SJCRH30 (cell line): Measurements from ENCODE around the gene NEK2. TPM values are rescaled to one million over a fixed set of nuclear protein-coding genes. Genes with fewer than 3 reads are reported as not detected.
A peak's percentile ranks its signal among the peaks of the same experiment; 100 is the strongest.
"Not testable (repeated sequence)": the region's sequence is repeated elsewhere in the genome, so short reads cannot be mapped to it uniquely, and the experiment has no call there.

ENCODE experiments used
- DNase-seq, 2 experiments: peaks; one replicate each; pipeline ENCODE4 v3.0.0-alpha.2; 2015 to 2020
- H3K27ac ChIP-seq: fragments of 250-450 bp; sonication (Bioruptor Pico); 2 replicates; pipeline ENCODE4 v1.5.1; 2020; ENCODE audit warnings: mild to moderate bottlenecking, moderate library complexity
- H3K27me3 ChIP-seq: fragments of 250-450 bp; sonication (Bioruptor Pico); 2 replicates; pipeline ENCODE4 v1.5.1; 2020; ENCODE audit warnings: mild to moderate bottlenecking, moderate library complexity
- H3K36me3 ChIP-seq: fragments of 250-450 bp; sonication (Bioruptor Pico); 2 replicates; pipeline ENCODE4 v1.5.1; 2020; ENCODE audit warnings: mild to moderate bottlenecking, moderate library complexity
- H3K4me1 ChIP-seq: fragments of 250-450 bp; sonication (Bioruptor Pico); 2 replicates; pipeline ENCODE4 v1.5.1; 2020; ENCODE audit warnings: mild to moderate bottlenecking, moderate library complexity
- H3K4me3 ChIP-seq: fragments of 250-450 bp; sonication (Bioruptor Pico); 2 replicates; pipeline ENCODE4 v1.5.1; 2020; ENCODE audit warnings: mild to moderate bottlenecking, moderate library complexity
- H3K9me3 ChIP-seq: fragments of 250-450 bp; sonication (Bioruptor Pico); replicated peaks from 2 replicates; pipeline ENCODE4 v1.5.1; 2020; ENCODE audit warnings: mild to moderate bottlenecking, moderate library complexity
- total RNA-seq: library from RNA; depleted of rRNA; stranded (reverse); fragments of >200 nt; shearing (Covaris generic); gene quantifications from 2 replicates; pipeline ENCODE4 v1.2.3, GENCODE V29; 2014; rRNA removed

NEK2 gene
- 59.4 and 63.3 TPM in 2 replicates for total RNA-seq

GRCh38 chr1:211675230-211676105, at the start of gene NEK2:
Gene NEK2, minus strand, starts transcription at chr1:211675621. Its CDS starts 142 bp downstream, at chr1:211675479.
- peak; percentile 98 to 99 for DNase-seq
- Histone ChIP-seq H3K4me1 (peaks cover 6% of the 10 kb centered on the region; the same call in 1 of the 2 replicates), H3K27ac (peak within 1 kb of the TSS; percentile 42), H3K27me3 (no peaks in the 10 kb centered on the region), H3K9me3 (no peaks in the 10 kb centered on the region), H3K36me3 (peaks cover 14% of the 10 kb centered on the region), H3K4me3 (peak within 1 kb of the TSS; percentile 77)

- Histone ChIP-seq H3K36me3 (no peaks in the 10 kb centered on the region), H3K9me3 (no peaks in the 10 kb centered on the region), H3K4me1 (peaks cover 9% of the 10 kb centered on the region; the same call in 1 of the 2 replicates), H3K27me3 (no peaks in the 10 kb centered on the region), H3K4me3 (no peak overlapping the region), H3K27ac (no peak overlapping the region)
- peak in 1 of 2 experiments; percentile 22 for DNase-seq
Observed at GRCh38 chr1:211724687-211725196, 49.3 kb upstream of the NEK2 start.

- Histone ChIP-seq H3K27me3 (no peaks in the 10 kb centered on the region), H3K4me1 (peaks cover 9% of the 10 kb centered on the region; the same call in 1 of the 2 replicates), H3K9me3 (no peaks in the 10 kb centered on the region), H3K27ac (no peak overlapping the region), H3K36me3 (no peaks in the 10 kb centered on the region), H3K4me3 (no peak overlapping the region)
- no peak for DNase-seq
Observed at GRCh38 chr1:211723273-211723672, 47.9 kb upstream of the NEK2 start.

- no peaks in the 10 kb centered on the region for H3K27me3 ChIP-seq
- DNase-seq, result no peak
- no peaks in the 10 kb centered on the region for H3K36me3 ChIP-seq
- H3K9me3 ChIP-seq, result no peaks in the 10 kb centered on the region
- peaks cover 9% of the 10 kb centered on the region; the same call in 1 of the 2 replicates for H3K4me1 ChIP-seq
- no peak overlapping the region for H3K27ac ChIP-seq
- H3K4me3 ChIP-seq, result no peak overlapping the region
Observed at GRCh38 chr1:211722277-211723175, 47.1 kb upstream of the NEK2 start.

- H3K36me3 ChIP-seq, H3K9me3 ChIP-seq, H3K27me3 ChIP-seq, DNase-seq, H3K4me3 ChIP-seq, H3K27ac ChIP-seq: not testable (repeated sequence)
- H3K4me1 ChIP-seq, result peaks cover 22% of the 10 kb centered on the region
Observed at GRCh38 chr1:211716555-211716954, 41.1 kb upstream of the NEK2 start.

GRCh38 chr1:211715971-211716370, 40.5 kb upstream of the NEK2 start:
- H3K27me3 ChIP-seq, result no peaks in the 10 kb centered on the region
- no peaks in the 10 kb centered on the region for H3K9me3 ChIP-seq
- H3K4me1 ChIP-seq, result peaks cover 27% of the 10 kb centered on the region
- H3K27ac ChIP-seq, result no peak overlapping the region
- H3K36me3 ChIP-seq, result no peaks in the 10 kb centered on the region
- DNase-seq, result peak; percentile 86 to 88
- H3K4me3 ChIP-seq, result no peak overlapping the region

GRCh38 chr1:211714154-211714553, 38.7 kb upstream of the NEK2 start:
- peak in 1 of 2 experiments; percentile 51 for DNase-seq
- Histone ChIP-seq H3K4me1 (peaks cover 27% of the 10 kb centered on the region), H3K4me3 (no peak overlapping the region), H3K36me3 (no peaks in the 10 kb centered on the region), H3K27me3 (no peaks in the 10 kb centered on the region), H3K9me3 (no peaks in the 10 kb centered on the region), H3K27ac (no peak overlapping the region)

- Histone ChIP-seq H3K36me3 (no peaks in the 10 kb centered on the region), H3K4me3 (no peak overlapping the region), H3K4me1 (peaks cover 27% of the 10 kb centered on the region), H3K27me3 (no peaks in the 10 kb centered on the region), H3K9me3 (no peaks in the 10 kb centered on the region), H3K27ac (no peak overlapping the region)
- no peak for DNase-seq
Observed at GRCh38 chr1:211713231-211713630, 37.8 kb upstream of the NEK2 start.

GRCh38 chr1:211711315-211711705, 35.9 kb upstream of the NEK2 start:
- Histone ChIP-seq H3K4me1 (peaks cover 29% of the 10 kb centered on the region), H3K27me3 (no peaks in the 10 kb centered on the region), H3K9me3 (no peaks in the 10 kb centered on the region), H3K36me3 (no peaks in the 10 kb centered on the region), H3K4me3 (no peak overlapping the region), H3K27ac (no peak overlapping the region)
- DNase-seq, result peak in 1 of 2 experiments; percentile 35

GRCh38 chr1:211710566-211711314, 35.3 kb upstream of the NEK2 start:
- DNase-seq, result no peak
- Histone ChIP-seq H3K27me3 (no peaks in the 10 kb centered on the region), H3K4me3 (no peak overlapping the region), H3K36me3 (no peaks in the 10 kb centered on the region), H3K9me3 (no peaks in the 10 kb centered on the region), H3K4me1 (peaks cover 29% of the 10 kb centered on the region), H3K27ac (no peak overlapping the region)

- Histone ChIP-seq H3K36me3 (no peaks in the 10 kb centered on the region), H3K9me3 (no peaks in the 10 kb centered on the region), H3K27me3 (no peaks in the 10 kb centered on the region), H3K4me1 (peaks cover 34% of the 10 kb centered on the region), H3K4me3 (no peak overlapping the region), H3K27ac (no peak overlapping the region)
- DNase-seq, result no peak
Observed at GRCh38 chr1:211708926-211709325, 33.5 kb upstream of the NEK2 start.

GRCh38 chr1:211708006-211708405, 32.6 kb upstream of the NEK2 start:
- H3K9me3 ChIP-seq, result no peaks in the 10 kb centered on the region
- no peak overlapping the region for H3K4me3 ChIP-seq
- H3K36me3 ChIP-seq, result no peaks in the 10 kb centered on the region
- peaks cover 42% of the 10 kb centered on the region for H3K4me1 ChIP-seq
- H3K27me3 ChIP-seq, result no peaks in the 10 kb centered on the region
- DNase-seq, result no peak
- H3K27ac ChIP-seq, result no peak overlapping the region

- no peaks in the 10 kb centered on the region for H3K27me3 ChIP-seq
- H3K4me1 ChIP-seq, result peaks cover 38% of the 10 kb centered on the region
- H3K4me3 ChIP-seq, result no peak overlapping the region
- no peaks in the 10 kb centered on the region for H3K36me3 ChIP-seq
- peak overlapping the region; percentile 31; the same call in 1 of the 2 replicates for H3K27ac ChIP-seq
- no peaks in the 10 kb centered on the region for H3K9me3 ChIP-seq
- peak; percentile 78 to 84 for DNase-seq
Observed at GRCh38 chr1:211705467-211706091, 30.2 kb upstream of the NEK2 start.

GRCh38 chr1:211704543-211704942, 29.1 kb upstream of the NEK2 start:
- Histone ChIP-seq H3K36me3 (no peaks in the 10 kb centered on the region), H3K27me3 (no peaks in the 10 kb centered on the region), H3K9me3 (no peaks in the 10 kb centered on the region), H3K27ac (no peak overlapping the region), H3K4me3 (no peak overlapping the region), H3K4me1 (peaks cover 38% of the 10 kb centered on the region)
- no peak for DNase-seq
